Neural cell (in vitro differentiated cells): ENCODE measurements around the gene ABCF2. TPM values are rescaled to one million over a fixed set of nuclear protein-coding genes. Genes with fewer than 3 reads are reported as not detected.

Experiments used
- H2AFZ ChIP-seq: fragments of 200-600, 300-800 bp; sonication (generic), shearing (Covaris generic); 2 replicates; pipeline ENCODE4 v1.6.0; 2014; ENCODE audit warnings: low read depth, mild to moderate bottlenecking, antibody characterized with exemption, low read length, moderate library complexity
- H3F3A ChIP-seq: fragments of 200-600 bp; shearing (Covaris generic); 2 replicates; pipeline ENCODE4 v1.6.1; 2016; ENCODE audit warnings: mild to moderate bottlenecking, moderate library complexity, mixed read lengths, antibody characterized with exemption, low read length; ENCODE audit not compliant: insufficient read depth, poor library complexity, severe bottlenecking
- H3K27ac ChIP-seq: fragments of 200-600, 300-800 bp; sonication (generic), shearing (Covaris generic); 2 replicates; pipeline ENCODE4 v1.5.1; 2014; ENCODE audit warnings: mild to moderate bottlenecking, low read length, moderate library complexity
- H3K27me3 ChIP-seq: fragments of 300-800, 200-600 bp; sonication (generic), shearing (Covaris generic); 2 replicates; pipeline ENCODE4 v1.6.0; 2014; ENCODE audit warnings: mild to moderate bottlenecking, low read depth, low read length, moderate library complexity; ENCODE audit not compliant: insufficient read depth
- H3K36me3 ChIP-seq: fragments of 300-800, 200-600 bp; sonication (generic), shearing (Covaris generic); 2 replicates; pipeline ENCODE4 v1.5.1; 2014; ENCODE audit warnings: mild to moderate bottlenecking, antibody characterized with exemption, low read length, moderate library complexity; ENCODE audit not compliant: insufficient read depth
- H3K4me2 ChIP-seq: fragments of 300-800, 200-600 bp; sonication (generic), shearing (Covaris generic); 2 replicates; pipeline ENCODE4 v1.6.0; 2014; ENCODE audit warnings: mild to moderate bottlenecking, low read length
- H3K4me3 ChIP-seq: fragments of 300-800, 200-600 bp; sonication (generic), shearing (Covaris generic); 2 replicates; pipeline ENCODE4 v1.5.1; 2014; ENCODE audit warnings: mild to moderate bottlenecking, low read length, moderate library complexity
- H3K79me2 ChIP-seq: fragments of 200-600 bp; shearing (Covaris generic); replicated peaks from 2 replicates; pipeline ENCODE4 v1.6.0; 2014; ENCODE audit warnings: mild to moderate bottlenecking, low read length, moderate library complexity; ENCODE audit not compliant: insufficient read depth
- H3K9ac ChIP-seq: fragments of 300-800, 200-600 bp; sonication (generic), shearing (Covaris generic); 2 replicates; pipeline ENCODE4 v1.6.1; 2016; ENCODE audit warnings: mild to moderate bottlenecking, low read length, mixed read lengths
- H3K9me2 ChIP-seq: fragments of 200-600 bp; shearing (Covaris generic); 2 replicates; pipeline ENCODE4 v1.6.1; 2016; ENCODE audit warnings: mild to moderate bottlenecking, low read length, mixed read lengths; ENCODE audit not compliant: insufficient read depth
- H3K9me3 ChIP-seq: fragments of 200-600, 300-800 bp; sonication (generic), shearing (Covaris generic); 2 replicates; pipeline ENCODE4 v1.6.1; 2016; ENCODE audit warnings: mild to moderate bottlenecking, mixed run types, low read length, moderate library complexity, mixed read lengths
- H4K20me1 ChIP-seq: fragments of 200-600 bp; shearing (Covaris generic); 2 replicates; pipeline ENCODE4 v1.6.1; 2016; ENCODE audit warnings: mild to moderate bottlenecking, mixed run types; ENCODE audit not compliant: insufficient read depth
- EP300 ChIP-seq: fragments of 450-650 bp; conservative IDR thresholded peaks from 2 replicates; pipeline ENCODE4 v1.6.1; 2014; ENCODE audit warnings: antibody characterized with exemption, mild to moderate bottlenecking, moderate library complexity; ENCODE audit not compliant: poor library complexity, severe bottlenecking
- EZH2 ChIP-seq: fragments of 200-600, 300-800 bp; shearing (Covaris generic), sonication (generic); IDR thresholded peaks from 2 replicates; pipeline ENCODE4 v1.6.1; 2014; ENCODE audit warnings: antibody characterized with exemption, low read length, borderline replicate concordance, mild to moderate bottlenecking; ENCODE audit not compliant: insufficient read depth, poor library complexity, severe bottlenecking
- MXI1 ChIP-seq: fragments of 450-650 bp; conservative IDR thresholded peaks from 2 replicates; pipeline ENCODE4 v1.6.1; 2014; ENCODE audit warnings: antibody characterized with exemption, mild to moderate bottlenecking; ENCODE audit not compliant: poor library complexity, severe bottlenecking
- POLR2AphosphoS5 ChIP-seq: IDR thresholded peaks from 2 replicates; pipeline ENCODE4 v1.6.1; 2012
- RAD21 ChIP-seq: fragments of 450-650 bp; conservative IDR thresholded peaks from 2 replicates; pipeline ENCODE4 v1.6.1; 2014; ENCODE audit warnings: antibody characterized with exemption, mild to moderate bottlenecking, moderate library complexity
- REST ChIP-seq: IDR thresholded peaks from 2 replicates; pipeline ENCODE4 v1.6.1; 2012; ENCODE audit warnings: borderline replicate concordance
- SMC3 ChIP-seq: fragments of 450-650 bp; conservative IDR thresholded peaks from 2 replicates; pipeline ENCODE4 v1.6.1; 2014; ENCODE audit warnings: antibody characterized with exemption, mild to moderate bottlenecking, moderate library complexity; ENCODE audit not compliant: poor library complexity
- TAF1 ChIP-seq: IDR thresholded peaks from 2 replicates; pipeline ENCODE4 v1.6.1; 2012; ENCODE audit warnings: low read depth
- polyA plus RNA-seq: library from polyadenylated mRNA; depleted of rRNA; stranded (reverse); fragments of >200 nt; gene quantifications from 2 replicates; pipeline ENCODE4 v1.2.3, GENCODE V29; 2014
- TF ChIP-seq, protein P1 (sequence below): fragments of 450-650 bp; IDR thresholded peaks from 2 replicates; pipeline ENCODE4 v1.5.1; 2014; ENCODE audit warnings: antibody characterized with exemption, mild to moderate bottlenecking, moderate library complexity; ENCODE audit not compliant: poor library complexity, severe bottlenecking

ABCF2 gene
- polyA plus RNA-seq, 1 donor from 2014 or later: 32.7 TPM

- Histone ChIP-seq H3K27ac (no peak overlapping the region), H3K4me2 (no peak overlapping the region), H3K9me3 (no peaks in the 10 kb centered on the region), H3K79me2 (no peaks in the 10 kb centered on the region), H4K20me1 (no peaks in the 10 kb centered on the region), H3K27me3 (peaks cover 21% of the 10 kb centered on the region), H3K9ac (no peak overlapping the region), H2AFZ (no peak overlapping the region), H3K9me2 (no peaks in the 10 kb centered on the region), H3F3A (no peaks in the 10 kb centered on the region), H3K36me3 (no peaks in the 10 kb centered on the region), H3K4me3 (no peak overlapping the region)
- TF ChIP-seq RAD21 (no peak), POLR2AphosphoS5 (no peak)
Observed at GRCh38 chr7:151173386-151174245, 53.4 kb downstream of the ABCF2 start.

DNA sequence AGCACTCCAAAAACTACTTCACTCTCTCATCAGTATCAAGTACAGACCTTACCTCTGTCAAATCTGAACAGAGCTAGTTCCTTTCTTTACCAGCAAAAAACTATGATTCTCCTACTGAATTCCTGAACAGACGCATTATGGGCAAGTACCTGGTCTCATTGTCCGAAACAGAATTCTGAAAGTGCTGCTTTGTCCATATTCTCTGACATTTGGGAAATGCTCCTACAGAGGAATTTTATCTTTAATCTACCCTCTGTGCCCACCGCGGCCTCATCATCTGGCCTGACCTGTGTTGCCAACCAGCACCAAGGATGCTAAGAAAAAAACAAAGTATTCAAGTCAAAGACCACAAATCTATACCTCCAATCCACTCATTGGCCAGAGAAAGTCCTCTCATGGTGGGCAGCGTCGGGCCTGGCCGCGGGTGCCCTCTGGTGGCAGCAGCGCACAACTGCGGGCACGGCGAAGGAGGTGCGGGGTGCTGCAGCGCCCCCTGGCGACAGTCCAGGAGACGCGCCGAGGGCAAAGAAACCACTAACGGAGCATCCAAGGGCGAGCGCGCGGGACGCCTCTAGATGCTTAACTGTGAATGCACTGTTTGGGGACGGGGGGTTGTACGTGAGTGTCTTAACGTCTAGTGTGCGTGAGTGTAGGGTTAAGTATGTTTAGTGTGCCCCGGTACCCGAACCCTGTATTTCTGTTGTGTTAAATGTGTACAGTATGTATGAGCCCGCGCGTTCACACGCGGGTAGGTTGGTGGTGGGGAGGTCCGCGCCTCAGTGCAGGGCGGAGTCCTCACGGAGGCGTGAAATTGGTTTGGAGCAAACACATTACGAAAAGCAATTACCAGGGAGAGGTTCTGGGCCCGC is 54.5 kb downstream of the ABCF2 start:
- Histone ChIP-seq H3K27ac (no peak overlapping the region), H3K9me2 (no peaks in the 10 kb centered on the region), H3F3A (no peaks in the 10 kb centered on the region), H3K9me3 (no peaks in the 10 kb centered on the region), H3K27me3 (peaks cover 32% of the 10 kb centered on the region), H2AFZ (no peak overlapping the region), H3K36me3 (no peaks in the 10 kb centered on the region), H4K20me1 (no peaks in the 10 kb centered on the region), H3K4me3 (no peak overlapping the region), H3K4me2 (no peak overlapping the region), H3K79me2 (no peaks in the 10 kb centered on the region), H3K9ac (no peak overlapping the region)
- TF ChIP-seq, protein P1, sequence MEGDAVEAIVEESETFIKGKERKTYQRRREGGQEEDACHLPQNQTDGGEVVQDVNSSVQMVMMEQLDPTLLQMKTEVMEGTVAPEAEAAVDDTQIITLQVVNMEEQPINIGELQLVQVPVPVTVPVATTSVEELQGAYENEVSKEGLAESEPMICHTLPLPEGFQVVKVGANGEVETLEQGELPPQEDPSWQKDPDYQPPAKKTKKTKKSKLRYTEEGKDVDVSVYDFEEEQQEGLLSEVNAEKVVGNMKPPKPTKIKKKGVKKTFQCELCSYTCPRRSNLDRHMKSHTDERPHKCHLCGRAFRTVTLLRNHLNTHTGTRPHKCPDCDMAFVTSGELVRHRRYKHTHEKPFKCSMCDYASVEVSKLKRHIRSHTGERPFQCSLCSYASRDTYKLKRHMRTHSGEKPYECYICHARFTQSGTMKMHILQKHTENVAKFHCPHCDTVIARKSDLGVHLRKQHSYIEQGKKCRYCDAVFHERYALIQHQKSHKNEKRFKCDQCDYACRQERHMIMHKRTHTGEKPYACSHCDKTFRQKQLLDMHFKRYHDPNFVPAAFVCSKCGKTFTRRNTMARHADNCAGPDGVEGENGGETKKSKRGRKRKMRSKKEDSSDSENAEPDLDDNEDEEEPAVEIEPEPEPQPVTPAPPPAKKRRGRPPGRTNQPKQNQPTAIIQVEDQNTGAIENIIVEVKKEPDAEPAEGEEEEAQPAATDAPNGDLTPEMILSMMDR: peak; percentile 100
- TF ChIP-seq POLR2AphosphoS5 (no peak), REST (no peak), MXI1 (no peak), TAF1 (no peak), EP300 (no peak), EZH2 (no peak), SMC3 (peak; percentile 97), RAD21 (peak; percentile 87)
